Chondrocyte (in vitro differentiated cells): ENCODE measurements around the gene MAP1S. TPM values are rescaled to one million over a fixed set of nuclear protein-coding genes. Genes with fewer than 3 reads are reported as not detected.

ENCODE experiments used
- DNase-seq: peaks from one replicate; pipeline ENCODE4 v3.0.0; 2021; ENCODE audit warnings: mixed read lengths, low spot score
- H3K27ac Mint-ChIP-seq: one replicate; pipeline ENCODE4 v1.8.0; 2021; ENCODE audit warnings: mild to moderate bottlenecking, moderate library complexity, mixed read lengths; ENCODE audit not compliant: unreplicated experiment
- H3K27me3 Mint-ChIP-seq: 2 replicates; pipeline ENCODE4 v1.8.0; 2021; ENCODE audit warnings: low read depth, mixed read lengths
- H3K36me3 Mint-ChIP-seq: 2 replicates; pipeline ENCODE4 v1.8.0; 2021; ENCODE audit warnings: low read depth, mixed read lengths
- H3K4me1 Mint-ChIP-seq: 2 replicates; pipeline ENCODE4 v1.8.0; 2021; ENCODE audit warnings: low read depth, mild to moderate bottlenecking, mixed read lengths
- H3K4me3 Mint-ChIP-seq: one replicate; pipeline ENCODE4 v1.8.0; 2021; ENCODE audit warnings: mild to moderate bottlenecking, moderate library complexity, mixed read lengths; ENCODE audit not compliant: unreplicated experiment
- H3K9me3 Mint-ChIP-seq: 2 replicates; pipeline ENCODE4 v1.8.0; 2021; ENCODE audit warnings: low read depth, mixed read lengths
- CTCF ChIP-seq: fragments of 200-600 bp; sonication (generic); IDR thresholded peaks from 2 replicates; pipeline ENCODE4 v1.5.0; 2021; ENCODE audit warnings: antibody characterized with exemption, mild to moderate bottlenecking, moderate library complexity
- total RNA-seq: library from RNA; stranded (reverse); gene quantifications from 3 replicates; pipeline ENCODE4 v1.2.1, GENCODE V29; 2021

Gene MAP1S
- total RNA-seq, 1 donor from 2014 or later = 64.4 TPM

GRCh38 chr19:17678836-17679235 lies 40.4 kb upstream of the MAP1S start:
- Mint-ChIP-seq H3K36me3 (no peaks in the 10 kb centered on the region), H3K9me3 (no peaks in the 10 kb centered on the region), H3K27me3 (no peaks in the 10 kb centered on the region), H3K4me3 (no peak overlapping the region), H3K27ac (peak overlapping the region; percentile 27), H3K4me1 (peaks cover 34% of the 10 kb centered on the region)
- TF ChIP-seq CTCF = no peak
- DNase-seq = no peak

GRCh38 chr19:17679526-17680229 lies 39.6 kb upstream of the MAP1S start:
- no peak for TF ChIP-seq CTCF
- peak overlapping the region; percentile 84 for H3K27ac Mint-ChIP-seq

DNA sequence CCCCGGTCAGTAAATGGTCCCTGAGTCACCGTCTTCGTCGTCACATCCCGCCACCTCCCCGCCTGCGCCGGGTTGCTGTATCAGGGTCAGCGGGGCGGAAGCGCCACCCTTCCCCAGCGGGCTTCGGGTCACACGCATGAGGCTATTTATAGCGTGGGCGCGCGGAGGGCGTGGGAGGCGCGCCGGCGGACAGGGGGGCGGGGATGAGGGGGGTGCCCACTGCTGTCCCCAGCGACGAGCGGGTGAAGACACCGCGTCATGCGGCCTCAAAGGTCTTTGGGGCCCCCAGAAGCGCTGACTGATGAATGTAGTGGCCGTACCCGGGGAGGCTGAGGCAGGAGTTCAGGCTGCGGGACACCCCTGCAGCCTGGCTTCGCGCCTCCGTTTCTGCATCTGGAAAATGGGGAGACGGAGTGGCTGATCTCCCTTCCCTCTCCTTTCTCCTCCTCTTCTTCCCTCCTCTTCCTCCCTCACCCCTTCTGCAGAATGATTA lies 39.0 kb upstream of the MAP1S start:
- Mint-ChIP-seq H3K27ac (peak overlapping the region; percentile 84), H3K4me3 (peak overlapping the region; percentile 59), H3K9me3 (no peaks in the 10 kb centered on the region), H3K4me1 (peaks cover 27% of the 10 kb centered on the region), H3K36me3 (no peaks in the 10 kb centered on the region), H3K27me3 (no peaks in the 10 kb centered on the region)
- DNase-seq = no peak
- peak; percentile 22 for TF ChIP-seq CTCF

More at GRCh38 chr19:17679526-17680229, 39.6 kb upstream of the MAP1S start:
- H3K4me1 Mint-ChIP-seq = peaks cover 28% of the 10 kb centered on the region
- peak overlapping the region; percentile 59 for H3K4me3 Mint-ChIP-seq
- H3K36me3 Mint-ChIP-seq = no peaks in the 10 kb centered on the region
- H3K27me3 Mint-ChIP-seq = no peaks in the 10 kb centered on the region
- DNase-seq = no peak
- H3K9me3 Mint-ChIP-seq = no peaks in the 10 kb centered on the region

GRCh38 chr19:17681505-17682125 lies 37.7 kb upstream of the MAP1S start:
- H3K4me1 Mint-ChIP-seq = peaks cover 35% of the 10 kb centered on the region
- TF ChIP-seq CTCF = no peak
- no peaks in the 10 kb centered on the region for H3K27me3 Mint-ChIP-seq
- no peak overlapping the region for H3K27ac Mint-ChIP-seq
- no peaks in the 10 kb centered on the region for H3K9me3 Mint-ChIP-seq
- no peaks in the 10 kb centered on the region for H3K36me3 Mint-ChIP-seq
- H3K4me3 Mint-ChIP-seq = no peak overlapping the region
- no peak for DNase-seq

DNA sequence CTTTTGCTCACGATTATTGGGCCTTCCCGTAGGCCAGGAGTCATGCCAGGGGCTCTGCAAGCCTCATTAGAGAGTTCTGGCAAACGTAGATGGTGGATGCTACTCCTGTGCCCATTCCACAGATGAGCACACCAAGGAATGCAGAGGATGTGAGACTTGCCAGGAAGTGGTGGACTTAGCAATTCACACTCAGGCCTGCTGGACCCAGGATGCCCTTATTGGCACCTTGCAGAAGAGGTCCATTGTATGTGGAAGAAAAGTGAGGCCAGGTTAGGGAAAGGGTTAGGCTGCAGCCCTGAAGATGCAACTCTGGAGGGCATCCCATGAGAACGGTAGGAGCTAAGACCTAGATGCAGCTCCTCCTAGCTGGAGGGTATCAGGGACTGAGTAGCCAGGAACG lies 37.0 kb upstream of the MAP1S start:
- no peak overlapping the region for H3K27ac Mint-ChIP-seq
- no peaks in the 10 kb centered on the region for H3K9me3 Mint-ChIP-seq
- TF ChIP-seq CTCF = no peak
- no peaks in the 10 kb centered on the region for H3K27me3 Mint-ChIP-seq
- DNase-seq = no peak
- peaks cover 39% of the 10 kb centered on the region for H3K4me1 Mint-ChIP-seq
- no peaks in the 10 kb centered on the region for H3K36me3 Mint-ChIP-seq
- H3K4me3 Mint-ChIP-seq = no peak overlapping the region
